Esophagus muscularis mucosa (tissue), 4 donors: ENCODE data around the gene CGB1. TPM values are rescaled to one million over a fixed set of nuclear protein-coding genes. Genes with fewer than 3 reads are reported as not detected.

Experiments
- DNase-seq: peaks from one replicate; pipeline ENCODE4 v3.0.0-alpha.2; 2017; ENCODE audit errors: extremely low spot score
- H3K27ac ChIP-seq, 4 donors: fragments of 200-600 bp; sonication (generic); replicated peaks in 1 of 4; 1 replicate in 3 of 4; 2 replicates in 1 of 4; pipeline ENCODE4 v1.5.1; 2016 to 2019; ENCODE audit warnings: mild to moderate bottlenecking in 1 of 4
- H3K27me3 ChIP-seq, 4 donors: fragments of 200-600 bp; sonication (generic); one replicate each; pipeline versions ENCODE4 v1.5.1 to v1.6.0; 2016 to 2019
- H3K36me3 ChIP-seq, 4 donors: fragments of 200-600 bp; sonication (generic); one replicate each; pipeline ENCODE4 v1.5.1; 2016 to 2019
- H3K4me1 ChIP-seq, 4 donors: fragments of 200-600 bp; sonication (generic); one replicate each; pipeline ENCODE4 v1.5.1; 2016 to 2019
- H3K4me3 ChIP-seq, 4 donors: fragments of 200-600 bp; sonication (generic); 1 replicate in 2 of 4; 2 replicates in 2 of 4; pipeline ENCODE4 v1.5.1; 2016 to 2019; ENCODE audit warnings: mild to moderate bottlenecking in 4 of 4, moderate library complexity in 1 of 4
- H3K9me3 ChIP-seq, 4 donors: fragments of 200-600 bp; sonication (generic); 1 replicate in 3 of 4; 2 replicates in 1 of 4; pipeline ENCODE4 v1.5.1; 2016 to 2019
- EP300 ChIP-seq: sonication (generic); formaldehyde crosslinking; IDR thresholded peaks from one replicate; pipeline ENCODE4 v1.6.1; 2017; ENCODE audit warnings: antibody characterized with exemption
- POLR2A ChIP-seq: fragments of 450-650 bp; IDR thresholded peaks from one replicate; pipeline ENCODE4 v1.6.1; 2017; ENCODE audit warnings: antibody characterized with exemption, moderate library complexity, mild to moderate bottlenecking, low read depth
- POLR2AphosphoS5 ChIP-seq, 2 donors: sonication (generic); formaldehyde crosslinking; IDR thresholded peaks; one replicate each; pipeline ENCODE4 v1.6.1; 2017; ENCODE audit warnings: antibody characterized with exemption in 2 of 2
- WGBS: methylation state at CpG from one replicate; pipeline ENCODE4 v1.1.5; 2018; 5-methylcytosine and 5-hydroxymethylcytosine counted together
- intact Hi-C: fragments of 100-400 bp; cut with DNase I; formaldehyde crosslinking; loops from one replicate; pipeline ENCODE4 v1.15.1; 2023
- total RNA-seq, 4 donors: library from RNA; depleted of rRNA; stranded (reverse); fragments of >200 nt; gene quantifications; one replicate each; pipeline versions ENCODE4 v1.1.0 to v1.2.1, GENCODE V29; 2016
- TF ChIP-seq, protein P1 (sequence below), 3 experiments: fragments of 200-600 bp in 2 of 3; fragments of 450-650 bp in 1 of 3; sonication (generic) in 2 of 3; IDR thresholded peaks; one replicate each; pipeline ENCODE4 v1.5.1; 2017 to 2019; ENCODE audit warnings: antibody characterized with exemption in 3 of 3, mild to moderate bottlenecking in 2 of 3, moderate library complexity in 1 of 3

CGB1 gene
- total RNA-seq, 4 donors from 2014 or later: not detected

- TF ChIP-seq EP300: no peak
- TF ChIP-seq, protein P1, sequence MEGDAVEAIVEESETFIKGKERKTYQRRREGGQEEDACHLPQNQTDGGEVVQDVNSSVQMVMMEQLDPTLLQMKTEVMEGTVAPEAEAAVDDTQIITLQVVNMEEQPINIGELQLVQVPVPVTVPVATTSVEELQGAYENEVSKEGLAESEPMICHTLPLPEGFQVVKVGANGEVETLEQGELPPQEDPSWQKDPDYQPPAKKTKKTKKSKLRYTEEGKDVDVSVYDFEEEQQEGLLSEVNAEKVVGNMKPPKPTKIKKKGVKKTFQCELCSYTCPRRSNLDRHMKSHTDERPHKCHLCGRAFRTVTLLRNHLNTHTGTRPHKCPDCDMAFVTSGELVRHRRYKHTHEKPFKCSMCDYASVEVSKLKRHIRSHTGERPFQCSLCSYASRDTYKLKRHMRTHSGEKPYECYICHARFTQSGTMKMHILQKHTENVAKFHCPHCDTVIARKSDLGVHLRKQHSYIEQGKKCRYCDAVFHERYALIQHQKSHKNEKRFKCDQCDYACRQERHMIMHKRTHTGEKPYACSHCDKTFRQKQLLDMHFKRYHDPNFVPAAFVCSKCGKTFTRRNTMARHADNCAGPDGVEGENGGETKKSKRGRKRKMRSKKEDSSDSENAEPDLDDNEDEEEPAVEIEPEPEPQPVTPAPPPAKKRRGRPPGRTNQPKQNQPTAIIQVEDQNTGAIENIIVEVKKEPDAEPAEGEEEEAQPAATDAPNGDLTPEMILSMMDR (IDR thresholded peaks at IDR 0.05): no peak
- TF ChIP-seq POLR2AphosphoS5 (IDR thresholded peaks at IDR 0.05): no peak
- TF ChIP-seq POLR2A: no peak
- 90% methylated on average over 22 of the region's 22 CpGs for WGBS
- intact Hi-C loops: no loop called here
- no peaks in the 10 kb centered on the region for H3K9me3 ChIP-seq
- no peaks in the 10 kb centered on the region for H3K27me3 ChIP-seq
- H3K4me3 ChIP-seq: peak overlapping the region; percentile 65 to 82 (median 78)
- peak overlapping the region; percentile 93 to 96 (median 94) for H3K27ac ChIP-seq
- peaks cover 36 to 54% (median 48%) of the 10 kb centered on the region in 4 donors for H3K4me1 ChIP-seq
- peaks cover 10 to 46% (median 33%) of the 10 kb centered on the region in 4 donors for H3K36me3 ChIP-seq
- no peak for DNase-seq
These were observed 45.6 kb downstream of the CGB1 start for GRCh38 chr19:48991011-48991609.

- no peaks in the 10 kb centered on the region for H3K27me3 ChIP-seq
- no peak overlapping the region for H3K4me3 ChIP-seq
- no peak for DNase-seq
- TF ChIP-seq POLR2A: no peak
- no peak for TF ChIP-seq POLR2AphosphoS5 (IDR thresholded peaks at IDR 0.05)
- TF ChIP-seq EP300: no peak
- TF ChIP-seq, protein P1 (IDR thresholded peaks at IDR 0.05): no peak
- peaks cover 36 to 52% (median 46%) of the 10 kb centered on the region in 4 donors for H3K4me1 ChIP-seq
- no peaks in the 10 kb centered on the region for H3K9me3 ChIP-seq
- peak overlapping the region in 3 of 4 donors; percentile 93 to 95 (median 94) for H3K27ac ChIP-seq
- intact Hi-C loops: no loop called here
- peaks cover 12 to 53% (median 40%) of the 10 kb centered on the region in 4 donors for H3K36me3 ChIP-seq
- 63% methylated on average over 4 of the region's 4 CpGs for WGBS
These were observed 46.3 kb downstream of the CGB1 start for GRCh38 chr19:48990400-48990799.

- no peak for DNase-seq
- TF ChIP-seq POLR2A: no peak
- no peak for TF ChIP-seq POLR2AphosphoS5 (IDR thresholded peaks at IDR 0.05)
- TF ChIP-seq EP300: no peak
- TF ChIP-seq, protein P1 (IDR thresholded peaks at IDR 0.05): no peak
- peaks cover 35 to 46% (median 40%) of the 10 kb centered on the region in 4 donors for H3K4me1 ChIP-seq
- H3K27me3 ChIP-seq: no peaks in the 10 kb centered on the region
- no peaks in the 10 kb centered on the region for H3K9me3 ChIP-seq
- H3K36me3 ChIP-seq: peaks cover 19 to 59% (median 46%) of the 10 kb centered on the region in 4 donors
- intact Hi-C loops: no loop called here
- H3K27ac ChIP-seq: peak overlapping the region in 2 of 4 donors; percentile 93 to 95
- WGBS: 71% methylated on average over 13 of the region's 17 CpGs
- H3K4me3 ChIP-seq: no peak overlapping the region
These were observed 46.9 kb downstream of the CGB1 start for GRCh38 chr19:48989701-48990291.

DNA sequence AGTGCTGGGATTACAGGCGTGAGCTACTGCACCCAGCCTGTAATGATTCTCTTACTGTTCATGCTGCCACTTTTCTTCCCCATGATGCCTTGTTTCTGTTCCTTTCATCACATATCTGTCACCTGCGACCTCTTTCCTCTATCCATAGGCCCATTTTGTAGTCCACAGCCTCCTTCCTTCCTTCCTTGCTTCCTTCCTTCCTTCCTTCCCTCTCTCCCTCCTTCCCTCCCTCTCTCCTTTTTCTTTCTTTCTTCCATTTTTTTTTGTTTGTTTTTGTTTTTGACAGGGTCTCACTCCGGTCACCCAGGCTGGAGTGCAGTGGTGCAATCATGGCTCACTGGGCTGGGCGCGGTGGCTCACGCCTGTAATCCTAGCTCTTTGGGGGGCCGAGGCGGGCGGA, 47.8 kb downstream of the CGB1 start:
- WGBS: 91% methylated on average over 9 of the region's 9 CpGs

More for the DNA sequence above, 47.8 kb downstream of the CGB1 start:
- Histone ChIP-seq H3K4me1 (peaks cover 27 to 37% (median 31%) of the 10 kb centered on the region in 4 donors), H3K4me3 (no peak overlapping the region), H3K27me3 (no peaks in the 10 kb centered on the region), H3K9me3 (no peaks in the 10 kb centered on the region), H3K27ac (no peak overlapping the region), H3K36me3 (peaks cover 25 to 69% (median 55%) of the 10 kb centered on the region in 4 donors)
- TF ChIP-seq POLR2A (no peak), POLR2AphosphoS5 (IDR thresholded peaks at IDR 0.05) (no peak), EP300 (no peak)
- TF ChIP-seq, protein P1 (IDR thresholded peaks at IDR 0.05): no peak
- intact Hi-C loops: no loop called here
- no peak for DNase-seq
